ENCODE results near the gene FIBCD1. TPM values are rescaled to one million over a fixed set of nuclear protein-coding genes. Genes with fewer than 3 reads are reported as not detected.

The FIBCD1 gene
- total RNA-seq, 1 experiment from 2014 or later, result not detected

- Histone ChIP-seq H3K4me3 (no peak overlapping the region), H3K27me3 (no peaks in the 10 kb centered on the region), H3K36me3 (no peaks in the 10 kb centered on the region), H3K9me3 (no peaks in the 10 kb centered on the region)
- DNase-seq, result no peak
These were observed 38.8 kb upstream of the FIBCD1 start for GRCh38 chr9:130977811-130978221.

DNA sequence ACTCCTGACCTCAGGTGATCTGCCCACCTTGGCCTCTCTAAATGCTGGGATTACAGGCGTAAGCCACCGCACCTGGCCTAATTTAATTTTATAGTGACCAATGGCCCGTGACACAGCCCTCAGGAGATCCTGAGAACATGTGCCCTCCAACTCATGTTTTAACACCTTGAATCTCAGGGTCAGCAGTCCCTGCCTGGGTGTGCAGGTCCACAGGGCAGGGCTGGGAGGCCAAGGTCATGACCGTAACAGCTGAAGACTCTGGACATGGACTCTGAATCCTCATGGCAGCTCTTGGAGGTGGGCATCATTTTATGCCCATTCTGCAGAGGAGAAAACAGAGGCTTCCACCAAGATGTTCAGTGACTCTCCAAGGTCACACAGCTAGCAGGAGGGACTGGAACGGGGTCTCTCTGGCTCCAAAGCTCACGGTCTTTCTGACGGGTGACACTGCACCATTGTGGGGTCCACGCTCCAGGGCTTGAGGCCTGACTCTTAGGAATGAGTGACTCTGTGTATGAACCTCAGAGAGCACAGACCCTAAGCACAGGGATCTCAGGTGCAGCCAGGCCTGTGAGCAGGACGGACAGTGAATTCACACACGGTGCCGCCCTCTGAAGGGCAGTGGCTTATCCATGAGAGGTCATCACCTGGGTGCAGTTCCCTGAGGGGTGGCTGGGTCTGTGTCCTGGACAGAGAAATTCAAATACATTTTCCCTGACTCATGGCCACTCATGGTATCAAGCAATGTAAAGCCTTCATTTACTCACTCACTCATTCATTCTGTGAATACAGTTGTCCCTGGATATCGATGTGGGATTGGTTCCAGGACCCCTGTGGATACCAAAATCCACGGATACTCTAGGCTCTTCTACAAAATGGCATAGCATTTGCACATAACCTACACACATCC lies 37.1 kb upstream of the FIBCD1 start:
- DNase-seq, result no peak
- Histone ChIP-seq H3K9me3 (no peaks in the 10 kb centered on the region), H3K27me3 (no peaks in the 10 kb centered on the region), H3K4me3 (no peak overlapping the region), H3K36me3 (no peaks in the 10 kb centered on the region)

DNA sequence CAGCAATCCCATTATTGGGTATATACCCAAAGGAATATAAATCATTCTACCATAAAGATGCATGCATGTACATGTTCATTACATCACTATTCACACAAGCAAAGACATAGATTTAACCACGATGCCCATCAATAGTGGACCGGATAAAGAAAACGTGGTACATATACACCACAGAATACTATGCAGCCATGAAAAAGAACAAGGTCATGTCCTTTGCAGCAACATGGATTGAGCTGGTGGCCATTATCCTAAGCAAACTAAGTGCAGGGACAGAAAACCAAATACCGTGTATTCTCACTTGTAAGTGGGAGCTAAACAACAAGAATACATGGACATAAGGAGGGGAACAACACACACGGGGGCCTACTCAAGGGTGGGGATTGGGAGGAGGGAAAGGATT lies 36.1 kb upstream of the FIBCD1 start:
- Histone ChIP-seq H3K4me3 (no peak overlapping the region), H3K36me3 (no peaks in the 10 kb centered on the region), H3K27me3 (no peaks in the 10 kb centered on the region), H3K9me3 (no peaks in the 10 kb centered on the region)
- no peak for DNase-seq

DNA sequence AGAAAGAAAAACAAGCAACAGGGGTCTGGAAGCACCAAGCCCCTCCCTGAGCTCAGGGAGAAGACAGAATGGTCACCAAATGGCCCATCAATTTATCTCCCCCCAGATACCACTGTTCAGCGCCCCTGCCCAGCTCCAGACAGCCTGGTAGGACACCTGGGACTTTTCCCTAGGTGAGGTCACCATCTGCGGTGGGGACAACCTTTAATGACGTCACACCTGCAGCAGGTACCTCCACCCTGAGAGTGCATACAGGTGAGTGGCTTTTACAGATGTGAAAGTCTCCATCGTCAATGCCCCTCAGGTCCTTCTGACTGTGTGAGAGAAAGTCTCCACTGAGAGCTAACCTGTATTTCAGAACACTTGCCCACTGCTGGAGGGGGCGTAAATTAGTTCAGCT lies 35.6 kb upstream of the FIBCD1 start:
- no peak overlapping the region for H3K4me3 ChIP-seq
- no peak for DNase-seq
- no peaks in the 10 kb centered on the region for H3K9me3 ChIP-seq
- H3K27me3 ChIP-seq, result no peaks in the 10 kb centered on the region
- no peaks in the 10 kb centered on the region for H3K36me3 ChIP-seq

GRCh38 chr9:130973686-130974281 lies 34.7 kb upstream of the FIBCD1 start:
- H3K4me3 ChIP-seq, result no peak overlapping the region
- H3K9me3 ChIP-seq, result no peaks in the 10 kb centered on the region
- no peaks in the 10 kb centered on the region for H3K27me3 ChIP-seq
- no peaks in the 10 kb centered on the region for H3K36me3 ChIP-seq
- no peak for DNase-seq

DNA sequence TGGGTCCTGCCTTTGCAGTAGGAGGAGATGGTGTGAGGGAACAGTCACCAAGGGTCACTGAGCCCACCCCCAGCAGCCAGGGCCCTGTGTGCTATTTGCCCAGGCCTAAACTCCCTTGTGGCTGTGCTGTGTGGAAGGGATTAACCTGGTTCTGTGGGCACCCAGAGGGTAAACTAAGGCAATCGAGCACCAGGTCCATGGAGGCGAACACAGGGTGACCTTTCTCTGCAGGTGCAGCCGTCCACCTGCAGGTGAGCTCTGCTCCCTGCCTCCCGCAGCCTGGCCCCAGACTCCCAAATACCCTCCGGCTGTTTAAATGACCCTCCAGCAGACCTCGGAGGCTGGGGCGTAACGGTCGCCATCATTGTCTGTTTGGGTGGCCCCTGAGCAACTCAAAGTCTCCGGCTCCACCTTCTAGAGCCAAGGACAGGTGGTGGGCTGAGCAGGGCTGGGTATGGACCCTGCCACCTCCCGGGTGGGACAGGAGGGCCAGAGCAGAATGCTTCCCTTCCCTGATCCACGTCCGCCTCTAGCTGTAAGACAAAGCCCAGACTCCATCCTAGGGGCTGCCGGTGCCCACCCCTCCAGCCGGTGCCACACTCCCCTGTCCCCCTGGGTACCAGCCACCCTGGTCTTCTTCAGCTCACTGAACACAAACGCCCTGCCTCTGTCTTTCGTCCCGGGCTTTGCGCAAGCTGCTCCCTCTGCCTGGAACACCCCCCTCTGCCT lies 34.1 kb upstream of the FIBCD1 start:
- Histone ChIP-seq H3K36me3 (no peaks in the 10 kb centered on the region), H3K4me3 (no peak overlapping the region), H3K27me3 (no peaks in the 10 kb centered on the region), H3K9me3 (no peaks in the 10 kb centered on the region)
- DNase-seq, result no peak

DNA sequence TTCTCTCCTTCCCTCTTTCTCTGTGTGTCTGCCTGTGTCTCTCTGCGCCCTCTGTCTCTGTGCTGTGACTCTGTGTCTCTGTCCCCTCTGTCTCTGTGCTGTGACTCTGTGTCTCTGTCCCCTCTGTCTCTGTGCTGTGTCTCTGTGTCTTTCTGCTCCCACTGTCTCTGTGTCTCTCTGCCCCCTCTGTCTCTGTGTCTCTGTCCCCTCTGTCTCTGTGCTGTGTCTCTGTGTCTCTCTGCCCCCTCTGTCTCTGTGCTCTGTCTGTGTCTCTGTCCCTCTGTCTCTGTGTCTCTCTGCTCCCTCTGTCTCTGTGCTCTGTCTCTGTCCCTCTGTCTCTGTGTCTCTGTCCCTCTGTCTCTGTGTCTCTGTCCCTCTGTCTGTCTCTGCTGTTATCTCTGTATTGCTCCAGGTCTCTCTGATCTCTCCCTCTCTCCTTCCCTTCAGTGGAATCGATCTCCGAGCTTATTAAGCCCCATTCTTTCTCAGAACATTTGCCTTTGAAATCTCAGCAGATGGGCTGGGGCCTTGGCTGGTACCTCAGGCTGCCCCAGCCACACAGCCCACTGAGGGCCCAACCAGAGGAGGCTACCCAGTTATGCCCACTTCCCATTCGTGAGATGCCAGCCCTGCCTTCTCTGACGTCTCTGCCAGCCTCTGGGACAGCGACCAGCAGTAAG lies 33.4 kb upstream of the FIBCD1 start:
- no peaks in the 10 kb centered on the region for H3K27me3 ChIP-seq
- H3K4me3 ChIP-seq, result no peak overlapping the region
- no peaks in the 10 kb centered on the region for H3K9me3 ChIP-seq
- DNase-seq, result no peak
- no peaks in the 10 kb centered on the region for H3K36me3 ChIP-seq

DNA sequence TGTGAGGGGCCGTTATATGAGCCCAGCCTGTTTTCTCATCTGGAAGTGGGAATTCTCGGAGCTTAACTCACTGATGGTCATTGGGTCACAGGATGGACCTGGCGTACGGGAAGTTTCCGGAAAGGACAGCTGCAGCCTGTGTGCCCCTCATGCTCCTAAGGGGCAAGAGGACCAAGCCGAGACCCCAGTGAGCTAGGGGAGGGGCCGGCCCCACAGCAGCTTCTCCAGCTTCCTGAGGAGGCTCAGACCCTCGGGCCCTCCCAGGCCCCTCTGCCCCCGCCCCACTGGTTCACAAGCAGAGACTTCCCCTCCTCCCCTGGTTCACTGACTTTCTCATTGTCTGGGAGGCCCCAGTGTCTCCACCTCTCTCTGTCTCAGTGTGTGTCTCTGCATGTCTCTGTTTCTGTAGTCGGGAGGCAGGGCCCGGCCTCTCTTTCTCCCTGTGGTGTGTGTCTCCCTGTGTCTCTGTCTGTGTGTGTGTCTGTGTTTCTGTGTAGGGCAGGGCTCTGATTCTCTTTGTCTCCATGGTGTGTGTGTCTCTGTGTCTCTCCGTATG lies 32.3 kb upstream of the FIBCD1 start:
- no peak for DNase-seq
- H3K4me3 ChIP-seq, result no peak overlapping the region
- no peaks in the 10 kb centered on the region for H3K9me3 ChIP-seq
- no peaks in the 10 kb centered on the region for H3K27me3 ChIP-seq
- H3K36me3 ChIP-seq, result no peaks in the 10 kb centered on the region

DNA sequence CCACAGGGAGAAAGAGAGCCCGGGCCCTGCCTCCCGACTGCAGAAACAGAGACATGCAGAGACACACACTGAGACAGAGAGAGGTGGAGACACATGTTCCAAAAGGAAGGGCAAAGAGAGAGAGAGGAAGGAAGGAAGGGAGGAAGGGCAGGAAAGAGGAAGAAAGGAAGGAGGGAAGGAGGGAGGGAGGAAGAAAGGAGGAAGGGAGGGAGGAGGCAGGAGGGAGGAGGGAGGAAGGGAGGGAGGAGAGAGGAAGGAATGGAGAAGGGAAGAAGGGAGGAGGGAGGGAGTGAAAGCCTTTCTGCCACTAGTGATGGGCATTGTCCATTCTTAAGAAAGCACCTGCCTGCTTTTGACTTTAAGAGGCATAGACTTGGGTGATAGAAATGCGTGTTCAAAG lies 31.8 kb upstream of the FIBCD1 start:
- Histone ChIP-seq H3K4me3 (no peak overlapping the region), H3K9me3 (no peaks in the 10 kb centered on the region), H3K36me3 (no peaks in the 10 kb centered on the region), H3K27me3 (no peaks in the 10 kb centered on the region)
- DNase-seq, result no peak

GRCh38 chr9:130970052-130970451 lies 31.0 kb upstream of the FIBCD1 start:
- Histone ChIP-seq H3K4me3 (no peak overlapping the region), H3K27me3 (no peaks in the 10 kb centered on the region), H3K36me3 (no peaks in the 10 kb centered on the region), H3K9me3 (no peaks in the 10 kb centered on the region)
- no peak for DNase-seq

DNA sequence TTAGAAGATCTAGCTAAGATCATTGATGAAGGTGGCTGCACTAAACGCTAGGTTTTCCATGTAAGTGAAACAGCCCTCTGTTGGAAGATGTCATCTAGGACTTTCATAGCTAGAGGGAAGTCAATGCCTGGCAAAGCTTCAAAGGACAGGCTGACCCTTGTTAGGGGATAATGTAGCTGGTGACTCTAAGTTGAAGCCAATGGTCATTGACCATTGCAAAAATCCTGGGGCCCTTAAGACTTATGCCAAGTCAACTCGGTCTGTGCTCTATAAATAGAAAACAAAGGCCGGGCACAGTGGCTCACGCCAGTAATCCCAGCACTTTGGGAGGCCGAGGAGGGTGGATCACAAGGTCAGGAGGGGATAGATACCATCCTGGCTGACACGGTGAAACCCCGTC lies 26.6 kb upstream of the FIBCD1 start:
- Histone ChIP-seq H3K36me3 (no peaks in the 10 kb centered on the region), H3K27me3 (no peaks in the 10 kb centered on the region), H3K4me3 (no peak overlapping the region), H3K9me3 (no peaks in the 10 kb centered on the region)
- DNase-seq, result no peak

GRCh38 chr9:130963916-130964315 lies 24.9 kb upstream of the FIBCD1 start:
- Histone ChIP-seq H3K36me3 (no peaks in the 10 kb centered on the region), H3K27me3 (no peaks in the 10 kb centered on the region), H3K9me3 (no peaks in the 10 kb centered on the region), H3K4me3 (no peak overlapping the region)
- no peak for DNase-seq

DNA sequence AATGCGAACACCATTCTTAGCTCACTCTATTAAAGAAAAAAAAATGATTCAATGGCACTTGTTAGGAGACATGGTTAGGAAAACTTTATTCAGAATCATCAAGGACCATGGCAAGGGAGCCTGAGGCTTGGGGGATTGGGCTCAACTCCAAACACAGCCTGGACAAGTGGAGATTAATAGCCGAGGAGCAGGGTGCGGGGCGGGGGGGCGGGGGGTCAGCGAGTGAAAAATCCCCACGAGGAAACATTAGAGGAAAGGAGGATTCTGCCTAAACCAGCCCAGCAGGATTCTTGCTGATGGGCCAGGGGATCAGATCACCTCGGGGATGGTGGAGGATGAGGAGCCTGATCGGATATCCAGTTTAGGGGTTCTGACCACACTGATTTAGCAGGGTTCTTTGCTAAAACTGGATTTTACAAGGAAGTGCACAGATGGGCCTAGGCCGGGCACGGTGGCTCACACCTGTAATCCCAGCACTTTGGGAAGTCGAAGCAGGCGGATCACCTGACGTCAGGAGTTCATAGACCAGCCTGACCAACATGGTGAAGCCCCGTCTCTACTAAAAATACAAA lies 24.4 kb upstream of the FIBCD1 start:
- no peaks in the 10 kb centered on the region for H3K27me3 ChIP-seq
- H3K36me3 ChIP-seq, result no peaks in the 10 kb centered on the region
- no peak overlapping the region for H3K4me3 ChIP-seq
- no peak for DNase-seq
- no peaks in the 10 kb centered on the region for H3K9me3 ChIP-seq

- peak; percentile 95 for DNase-seq
- Histone ChIP-seq H3K27me3 (no peaks in the 10 kb centered on the region), H3K4me3 (no peak overlapping the region), H3K9me3 (no peaks in the 10 kb centered on the region), H3K36me3 (no peaks in the 10 kb centered on the region)
These were observed 23.6 kb upstream of the FIBCD1 start for GRCh38 chr9:130962418-130963316.

GRCh38 chr9:130961511-130962300 lies 22.7 kb upstream of the FIBCD1 start:
- Histone ChIP-seq H3K36me3 (no peaks in the 10 kb centered on the region), H3K4me3 (no peak overlapping the region), H3K9me3 (no peaks in the 10 kb centered on the region), H3K27me3 (no peaks in the 10 kb centered on the region)
- DNase-seq, result no peak
